HEK293T (cell line): ENCODE data around the gene CARD11.

Source experiments
- ARNT ChIP-seq: fragments of 450-650 bp; IDR thresholded peaks from 2 replicates; pipeline ENCODE4 v1.6.1; 2017; ENCODE audit warnings: mild to moderate bottlenecking
- FOXA1 ChIP-seq: fragments of 450-650 bp; IDR thresholded peaks from 2 replicates; pipeline ENCODE4 v1.6.1; 2016; ENCODE audit warnings: mild to moderate bottlenecking
- HDGF ChIP-seq: fragments of 450-650 bp; IDR thresholded peaks from 2 replicates; pipeline ENCODE4 v1.6.1; 2017; ENCODE audit warnings: antibody characterized with exemption, borderline replicate concordance
- NFRKB ChIP-seq: fragments of 450-650 bp; IDR thresholded peaks from 2 replicates; pipeline ENCODE4 v1.6.1; 2016; ENCODE audit warnings: mild to moderate bottlenecking, moderate library complexity
- PKNOX1 ChIP-seq: fragments of 450-650 bp; IDR thresholded peaks from 2 replicates; pipeline ENCODE4 v1.6.1; 2016
- SP1 ChIP-seq: fragments of 450-650 bp; IDR thresholded peaks from 2 replicates; pipeline ENCODE4 v1.6.1; 2017
- ZNF384 ChIP-seq: fragments of 450-650 bp; IDR thresholded peaks from 2 replicates; pipeline ENCODE4 v1.6.1; 2016

- no peak for TF ChIP-seq ARNT
- no peak for TF ChIP-seq SP1
- TF ChIP-seq NFRKB = no peak
- TF ChIP-seq PKNOX1 = no peak
- TF ChIP-seq ZNF384 = no peak
- TF ChIP-seq HDGF = no peak
- TF ChIP-seq FOXA1 = no peak
Measured at GRCh38 chr7:2954433-2954853, 89.2 kb downstream of the CARD11 start.
